HepG2 (cell line): ENCODE data around the gene CKM.

Experiments used
- BHLHE40 ChIP-seq: IDR thresholded peaks from 2 replicates; pipeline ENCODE4 v1.6.1; 2011; ENCODE audit warnings: low read length, improper control_type of control experiment
- CTCF ChIP-seq: sonication (generic); formaldehyde crosslinking; IDR thresholded peaks from 2 replicates; pipeline ENCODE4 v1.5.0; 2020; ENCODE audit warnings: mild to moderate bottlenecking, missing genetic modification reagents, moderate library complexity
- RFX5 ChIP-seq: IDR thresholded peaks from 2 replicates; pipeline ENCODE4 v1.6.1; 2011; ENCODE audit warnings: low read depth, low read length, improper control_type of control experiment
- TAF1 ChIP-seq: sonication (generic); formaldehyde crosslinking; IDR thresholded peaks from 2 replicates; pipeline ENCODE4 v1.4.0; 2020; ENCODE audit warnings: missing genetic modification reagents
- ZFP41 ChIP-seq: sonication (generic); formaldehyde crosslinking; IDR thresholded peaks from 2 replicates; pipeline ENCODE4 v1.4.0; 2020; ENCODE audit warnings: mild to moderate bottlenecking, missing genetic modification reagents, borderline replicate concordance
- ZNF850 ChIP-seq: sonication (generic); formaldehyde crosslinking; conservative IDR thresholded peaks from 2 replicates; pipeline ENCODE4 v1.9.0; 2021; ENCODE audit warnings: mild to moderate bottlenecking, missing genetic modification reagents
- TF ChIP-seq, protein P1 (sequence below): sonication (generic); formaldehyde crosslinking; IDR thresholded peaks from 2 replicates; pipeline ENCODE4 v1.4.0; 2020; ENCODE audit warnings: missing genetic modification reagents, borderline replicate concordance

DNA sequence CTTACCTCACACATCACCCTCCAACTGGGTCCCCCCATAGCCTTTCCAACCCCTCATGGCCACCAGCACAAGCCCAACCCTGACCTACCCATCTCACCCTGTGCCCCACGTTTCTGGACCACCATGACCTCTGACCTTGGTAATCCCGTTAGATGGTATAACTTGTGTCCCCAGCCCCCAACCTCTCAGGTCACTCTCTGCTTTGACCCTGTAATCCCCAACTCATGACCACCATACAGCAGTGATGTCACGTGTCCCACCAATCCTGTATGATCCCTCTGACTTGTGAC, 26.4 kb upstream of the CKM start:
- TF ChIP-seq ZNF850 (CRISPR knock-in tag) (no peak), ZFP41 (no peak), CTCF (no peak), RFX5 (no peak), TAF1 (CRISPR knock-in tag) (no peak), BHLHE40 (no peak)
- TF ChIP-seq, protein P1, sequence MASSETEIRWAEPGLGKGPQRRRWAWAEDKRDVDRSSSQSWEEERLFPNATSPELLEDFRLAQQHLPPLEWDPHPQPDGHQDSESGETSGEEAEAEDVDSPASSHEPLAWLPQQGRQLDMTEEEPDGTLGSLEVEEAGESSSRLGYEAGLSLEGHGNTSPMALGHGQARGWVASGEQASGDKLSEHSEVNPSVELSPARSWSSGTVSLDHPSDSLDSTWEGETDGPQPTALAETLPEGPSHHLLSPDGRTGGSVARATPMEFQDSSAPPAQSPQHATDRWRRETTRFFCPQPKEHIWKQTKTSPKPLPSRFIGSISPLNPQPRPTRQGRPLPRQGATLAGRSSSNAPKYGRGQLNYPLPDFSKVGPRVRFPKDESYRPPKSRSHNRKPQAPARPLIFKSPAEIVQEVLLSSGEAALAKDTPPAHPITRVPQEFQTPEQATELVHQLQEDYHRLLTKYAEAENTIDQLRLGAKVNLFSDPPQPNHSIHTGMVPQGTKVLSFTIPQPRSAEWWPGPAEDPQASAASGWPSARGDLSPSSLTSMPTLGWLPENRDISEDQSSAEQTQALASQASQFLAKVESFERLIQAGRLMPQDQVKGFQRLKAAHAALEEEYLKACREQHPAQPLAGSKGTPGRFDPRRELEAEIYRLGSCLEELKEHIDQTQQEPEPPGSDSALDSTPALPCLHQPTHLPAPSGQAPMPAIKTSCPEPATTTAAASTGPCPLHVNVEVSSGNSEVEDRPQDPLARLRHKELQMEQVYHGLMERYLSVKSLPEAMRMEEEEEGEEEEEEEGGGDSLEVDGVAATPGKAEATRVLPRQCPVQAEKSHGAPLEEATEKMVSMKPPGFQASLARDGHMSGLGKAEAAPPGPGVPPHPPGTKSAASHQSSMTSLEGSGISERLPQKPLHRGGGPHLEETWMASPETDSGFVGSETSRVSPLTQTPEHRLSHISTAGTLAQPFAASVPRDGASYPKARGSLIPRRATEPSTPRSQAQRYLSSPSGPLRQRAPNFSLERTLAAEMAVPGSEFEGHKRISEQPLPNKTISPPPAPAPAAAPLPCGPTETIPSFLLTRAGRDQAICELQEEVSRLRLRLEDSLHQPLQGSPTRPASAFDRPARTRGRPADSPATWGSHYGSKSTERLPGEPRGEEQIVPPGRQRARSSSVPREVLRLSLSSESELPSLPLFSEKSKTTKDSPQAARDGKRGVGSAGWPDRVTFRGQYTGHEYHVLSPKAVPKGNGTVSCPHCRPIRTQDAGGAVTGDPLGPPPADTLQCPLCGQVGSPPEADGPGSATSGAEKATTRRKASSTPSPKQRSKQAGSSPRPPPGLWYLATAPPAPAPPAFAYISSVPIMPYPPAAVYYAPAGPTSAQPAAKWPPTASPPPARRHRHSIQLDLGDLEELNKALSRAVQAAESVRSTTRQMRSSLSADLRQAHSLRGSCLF, result no peak
